AG04449 (cell line): ENCODE data around the gene MAB21L1.

Experiments
- CTCF ChIA-PET: fragments of 350-600 bp; formaldehyde crosslinking; extraction: SDS; loops from one replicate; lab custom pipeline; 2021; ENCODE audit warnings: antibody characterized with exemption; lab: Yijun Ruan, JAX
- POLR2A ChIA-PET: fragments of 400-600, 350-600 bp; formaldehyde crosslinking; extraction: SDS; loops from one replicate; lab custom pipeline; 2020; ENCODE audit warnings: antibody characterized with exemption, inconsistent platforms; lab: Yijun Ruan, JAX
- DNase-seq: peaks from one replicate; pipeline ENCODE4 v3.0.0-alpha.2; 2010; ENCODE audit warnings: low read depth, low spot score
- H3K4me3 ChIP-seq: 2 replicates; pipeline ENCODE4 v1.5.1; 2011; ENCODE audit warnings: low read depth, mild to moderate bottlenecking, control low read depth, low read length
- CTCF ChIP-seq: IDR thresholded peaks from one replicate; pipeline ENCODE4 v1.5.1; 2011; ENCODE audit warnings: mild to moderate bottlenecking, moderate library complexity, low read length, control low read depth, inconsistent platforms; ENCODE audit not compliant: insufficient read depth; ENCODE audit errors: missing control alignments

MAB21L1 gene

DNA sequence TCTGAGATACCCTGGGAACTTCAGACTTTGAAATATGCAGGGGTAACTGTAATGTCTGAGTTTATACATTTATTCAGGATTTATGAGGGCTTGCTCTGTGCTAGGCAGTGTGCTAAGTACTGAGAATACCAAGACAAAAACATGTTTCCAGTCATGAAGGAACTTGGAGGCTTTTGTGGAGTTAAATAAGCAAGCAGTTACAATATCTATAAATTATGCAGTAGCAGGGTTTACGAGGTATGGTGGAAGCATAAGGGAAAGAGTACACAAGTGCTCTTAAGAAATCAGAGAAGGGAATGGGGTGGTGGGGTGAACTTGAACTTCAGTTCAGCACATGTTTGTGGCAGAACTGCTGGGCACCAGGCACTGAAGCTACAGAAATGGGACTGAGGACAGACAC is 28.0 kb downstream of the MAB21L1 start:
- H3K4me3 ChIP-seq = no peak overlapping the region
- CTCF ChIA-PET = no interaction called here
- TF ChIP-seq CTCF = no peak
- POLR2A ChIA-PET = no interaction called here
- no peak for DNase-seq
